HuH-7 (cell line): ENCODE measurements around the gene KLHL17.
A peak's percentile ranks its signal among the peaks of the same experiment; 100 is the strongest.
"Not testable (repeated sequence)": the region's sequence is repeated elsewhere in the genome, so short reads cannot be mapped to it uniquely, and the experiment has no call there.

ENCODE experiments used
- DNase-seq: peaks from one replicate; pipeline ENCODE4 v3.0.0; 2011; ENCODE audit warnings: low spot score

The KLHL17 gene

DNA sequence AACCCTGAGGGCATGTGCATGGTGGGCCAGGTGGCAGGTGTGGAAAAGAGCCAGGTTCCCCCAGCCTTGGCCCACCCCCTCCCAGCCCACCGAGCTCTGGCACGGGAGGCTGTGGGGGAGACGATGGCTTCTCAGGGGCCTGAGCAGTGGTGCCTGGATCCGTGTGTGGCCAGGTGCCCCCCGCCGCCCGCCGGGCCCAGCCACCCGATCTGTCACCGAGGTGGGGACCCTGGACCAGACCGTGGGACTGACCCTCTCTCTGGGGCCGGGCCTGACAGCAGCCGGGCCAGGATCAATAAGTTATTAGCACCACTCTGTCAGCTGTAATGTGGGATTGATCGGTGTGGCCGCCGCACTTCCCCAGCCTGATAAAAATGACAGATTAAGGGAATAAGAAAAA is 22.9 kb upstream of the KLHL17 start:
- DNase-seq = no peak

DNA sequence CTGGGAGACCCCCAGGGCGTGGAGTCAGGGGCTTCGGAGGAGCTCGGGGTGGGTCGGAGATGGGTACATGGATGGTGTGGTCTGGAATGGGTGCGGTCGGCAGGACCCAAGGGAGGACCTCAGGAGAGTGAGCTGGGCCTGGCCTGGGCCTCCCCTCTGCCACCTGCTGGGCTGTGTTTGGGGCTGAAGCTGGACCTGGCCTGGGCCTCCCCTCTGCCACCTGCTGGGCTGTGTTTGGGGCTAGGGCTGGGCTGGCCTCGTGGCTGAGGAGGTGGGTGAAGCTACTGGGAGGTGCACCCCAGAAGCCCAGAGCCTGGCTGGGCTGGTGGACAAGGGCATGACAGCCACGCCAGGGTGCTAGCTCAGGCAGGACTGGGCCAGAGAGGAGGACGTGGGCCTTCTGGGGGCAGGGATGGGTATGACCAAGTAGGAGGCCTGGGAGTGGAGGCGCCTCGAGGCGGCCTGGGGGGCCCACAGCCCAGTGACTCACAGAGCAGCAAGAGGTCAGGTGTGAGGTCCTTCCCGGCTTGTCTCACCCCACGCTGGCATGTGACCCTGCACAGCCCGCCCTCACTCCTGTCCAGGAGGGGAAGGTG is 22.2 kb upstream of the KLHL17 start:
- DNase-seq = peak; percentile 81

DNA sequence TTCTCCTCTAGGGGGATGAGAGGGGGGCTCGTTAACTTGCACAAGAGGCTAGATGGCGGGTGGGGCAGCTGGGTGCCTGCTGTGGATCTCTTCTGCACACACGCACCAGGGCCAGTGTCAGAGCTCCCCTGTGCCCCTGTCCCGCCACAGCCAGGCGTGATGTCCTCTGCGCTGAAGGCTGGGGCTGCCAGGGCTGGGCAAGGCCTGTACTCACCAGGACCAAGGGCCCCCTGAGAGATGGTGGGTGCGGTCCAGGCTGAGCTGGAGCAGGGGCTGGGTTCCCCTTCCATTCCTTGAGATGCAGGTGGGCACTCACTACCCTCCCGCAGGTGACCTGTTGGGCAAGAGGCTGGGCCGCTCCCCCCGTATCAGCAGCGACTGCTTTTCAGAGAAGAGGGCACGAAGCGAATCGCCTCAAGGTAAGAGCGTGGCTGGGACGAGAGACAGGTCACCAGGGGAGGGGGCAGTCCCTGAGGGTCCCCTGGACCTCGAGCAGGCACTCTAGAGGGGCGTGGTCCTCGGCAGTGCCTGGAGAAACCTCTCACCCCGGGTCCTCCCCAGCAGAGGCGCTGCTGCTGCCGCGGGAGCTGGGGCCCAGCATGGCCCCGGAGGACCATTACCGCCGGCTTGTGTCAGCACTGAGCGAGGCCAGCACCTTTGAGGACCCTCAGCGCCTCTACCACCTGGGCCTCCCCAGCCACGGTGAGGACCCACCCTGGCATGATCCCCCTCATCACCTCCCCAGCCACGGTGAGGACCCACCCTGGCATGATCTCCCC is 21.5 kb upstream of the KLHL17 start:
- DNase-seq = no peak

DNA sequence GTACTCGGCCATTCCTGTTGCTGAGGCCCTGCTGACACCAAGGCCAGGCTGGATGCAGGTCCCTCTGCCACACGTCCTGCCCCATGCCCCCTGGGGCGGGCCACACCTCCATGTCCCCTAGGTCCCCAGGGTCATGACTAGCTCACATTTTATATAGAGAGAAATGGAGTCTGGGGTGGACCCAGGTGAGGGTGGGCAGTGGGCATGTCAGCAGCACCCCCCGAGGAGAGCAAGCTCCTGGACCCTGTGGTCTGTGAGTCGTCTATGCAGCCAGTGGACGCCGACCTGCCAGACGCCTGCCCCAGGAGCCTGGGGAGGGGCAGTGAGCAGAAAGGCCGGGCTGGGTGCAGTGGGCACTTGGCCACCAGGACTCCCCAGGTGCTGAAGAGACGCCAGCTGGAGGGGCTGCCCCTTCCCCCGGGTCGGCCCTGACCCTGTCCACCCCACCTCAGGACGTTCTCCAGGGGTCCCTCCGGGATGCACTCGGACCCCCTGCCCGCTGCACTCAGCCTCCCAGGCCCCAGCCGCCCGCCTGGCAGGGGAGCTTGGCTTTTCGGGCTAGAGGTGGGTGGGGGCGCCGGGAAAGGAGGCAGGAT is 20.8 kb upstream of the KLHL17 start:
- DNase-seq = no peak

DNA sequence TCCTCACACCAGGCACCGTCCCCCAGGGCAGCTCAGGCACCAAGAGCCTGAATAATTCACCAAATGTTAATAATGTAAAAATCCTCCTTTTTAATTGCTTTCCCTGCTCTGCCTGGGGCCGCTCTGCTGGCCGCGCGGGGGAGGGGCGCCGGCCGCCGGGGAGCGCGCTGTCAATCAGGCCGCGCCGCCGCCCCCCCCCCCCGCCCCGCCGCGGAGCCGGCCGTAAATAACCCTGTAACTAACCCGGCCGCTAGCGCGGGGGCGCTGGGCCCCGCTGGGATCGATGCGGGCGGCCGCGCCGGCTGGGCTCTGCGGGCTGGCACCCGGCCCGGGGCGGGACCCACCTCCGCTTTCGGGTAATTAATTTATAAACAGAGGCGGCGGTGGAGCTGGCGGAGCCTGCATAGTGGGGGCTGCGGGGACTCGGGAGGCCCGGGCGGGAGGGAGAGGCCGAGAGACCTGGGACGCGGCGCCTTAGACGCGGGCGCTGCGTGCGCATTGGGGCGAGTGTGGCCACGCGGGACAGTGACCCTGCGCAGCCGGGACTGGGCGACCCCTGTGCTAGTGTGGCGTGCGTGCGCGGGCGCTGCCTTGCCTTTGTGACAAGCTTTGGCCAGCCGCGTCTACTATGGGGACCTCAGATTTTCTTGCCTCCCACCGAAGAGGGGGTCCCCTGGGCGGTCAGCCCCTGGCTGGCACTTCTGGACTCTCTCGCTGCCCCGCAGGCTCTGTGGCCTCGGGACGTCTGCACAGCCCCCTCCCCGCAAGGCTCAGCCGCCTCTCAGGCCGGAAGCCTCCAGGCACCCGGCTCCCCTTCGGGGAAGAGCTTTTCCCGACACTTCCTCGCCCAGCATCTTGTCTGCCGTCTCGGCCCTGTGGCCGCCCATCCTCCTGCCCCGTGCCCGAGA is 20.0 kb upstream of the KLHL17 start:
- DNase-seq = peak; percentile 87

DNA sequence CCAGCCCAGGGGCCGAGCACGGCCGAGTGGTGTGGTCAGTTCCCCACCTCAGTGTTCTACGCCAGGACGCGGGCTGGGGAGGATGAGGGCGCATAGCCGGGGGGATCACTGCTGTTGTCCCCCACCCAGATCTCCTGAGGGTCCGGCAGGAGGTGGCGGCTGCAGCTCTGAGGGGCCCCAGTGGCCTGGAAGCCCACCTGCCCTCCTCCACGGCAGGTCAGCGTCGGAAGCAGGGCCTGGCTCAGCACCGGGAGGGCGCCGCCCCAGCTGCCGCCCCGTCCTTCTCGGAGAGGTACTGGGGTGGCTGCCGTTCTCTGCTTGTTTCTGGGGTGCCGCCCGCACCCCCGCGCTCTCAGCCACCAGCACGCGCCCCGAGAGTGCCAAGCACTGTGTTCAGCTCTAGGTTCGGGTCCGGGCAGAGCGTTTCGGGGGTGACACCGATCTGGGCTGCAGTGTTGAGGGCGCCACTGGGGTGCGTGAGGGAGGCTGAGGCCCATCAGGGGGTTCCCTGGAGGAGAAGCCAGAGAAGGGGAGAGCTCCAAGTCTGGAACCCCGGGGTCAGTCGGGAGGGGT is 19.3 kb upstream of the KLHL17 start:
- no peak for DNase-seq

DNA sequence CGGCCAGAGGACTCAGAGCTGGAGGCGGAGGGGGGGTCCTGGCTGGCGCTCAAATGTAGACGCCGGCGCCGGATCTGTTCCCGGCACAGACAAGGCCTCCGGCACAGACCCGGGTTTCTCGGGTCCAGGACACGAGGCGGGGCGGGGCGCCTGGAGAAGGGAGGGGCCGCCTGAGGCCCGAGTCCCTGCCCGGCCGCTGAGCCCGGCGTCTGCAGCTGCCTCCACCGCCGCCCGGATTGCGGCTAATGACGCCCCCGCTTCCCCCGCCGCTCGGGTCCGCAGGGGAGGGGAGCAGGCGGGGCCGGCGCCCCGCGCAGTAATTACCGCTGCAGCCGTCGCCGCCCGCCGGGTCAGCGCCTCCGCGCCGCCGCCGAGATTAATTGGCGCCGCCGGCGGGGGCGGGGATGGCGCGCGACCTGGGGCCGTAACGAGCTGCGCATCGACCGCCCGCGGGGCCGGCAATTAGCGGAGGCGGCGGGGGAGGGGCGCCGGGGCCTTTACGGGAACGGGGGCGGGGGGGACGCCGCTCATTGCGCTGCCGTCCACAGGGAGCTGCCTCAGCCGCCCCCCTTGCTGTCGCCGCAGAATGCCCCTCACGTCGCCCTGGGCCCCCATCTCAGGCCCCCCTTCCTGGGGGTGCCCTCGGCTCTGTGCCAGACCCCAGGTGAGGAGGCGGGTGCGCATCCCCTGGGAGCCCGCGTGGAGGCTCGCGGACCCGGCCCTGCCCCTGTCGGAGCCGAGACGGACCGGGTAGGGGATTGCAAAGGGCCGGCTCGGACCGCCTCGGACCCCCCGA is 18.6 kb upstream of the KLHL17 start:
- DNase-seq = peak; percentile 87

DNA sequence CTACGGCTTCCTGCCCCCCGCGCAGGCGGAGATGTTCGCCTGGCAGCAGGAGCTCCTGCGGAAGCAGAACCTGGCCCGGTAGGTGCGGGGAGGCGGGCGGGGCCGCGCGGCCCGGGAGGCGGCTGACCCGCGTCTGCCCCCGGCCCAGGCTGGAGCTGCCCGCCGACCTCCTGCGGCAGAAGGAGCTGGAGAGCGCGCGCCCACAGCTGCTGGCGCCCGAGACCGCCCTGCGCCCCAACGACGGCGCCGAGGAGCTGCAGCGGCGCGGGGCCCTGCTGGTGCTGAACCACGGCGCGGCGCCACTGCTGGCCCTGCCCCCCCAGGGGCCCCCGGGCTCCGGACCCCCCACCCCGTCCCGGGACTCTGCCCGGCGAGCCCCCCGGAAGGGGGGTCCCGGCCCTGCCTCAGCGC is 18.0 kb upstream of the KLHL17 start:
- no peak for DNase-seq

DNA sequence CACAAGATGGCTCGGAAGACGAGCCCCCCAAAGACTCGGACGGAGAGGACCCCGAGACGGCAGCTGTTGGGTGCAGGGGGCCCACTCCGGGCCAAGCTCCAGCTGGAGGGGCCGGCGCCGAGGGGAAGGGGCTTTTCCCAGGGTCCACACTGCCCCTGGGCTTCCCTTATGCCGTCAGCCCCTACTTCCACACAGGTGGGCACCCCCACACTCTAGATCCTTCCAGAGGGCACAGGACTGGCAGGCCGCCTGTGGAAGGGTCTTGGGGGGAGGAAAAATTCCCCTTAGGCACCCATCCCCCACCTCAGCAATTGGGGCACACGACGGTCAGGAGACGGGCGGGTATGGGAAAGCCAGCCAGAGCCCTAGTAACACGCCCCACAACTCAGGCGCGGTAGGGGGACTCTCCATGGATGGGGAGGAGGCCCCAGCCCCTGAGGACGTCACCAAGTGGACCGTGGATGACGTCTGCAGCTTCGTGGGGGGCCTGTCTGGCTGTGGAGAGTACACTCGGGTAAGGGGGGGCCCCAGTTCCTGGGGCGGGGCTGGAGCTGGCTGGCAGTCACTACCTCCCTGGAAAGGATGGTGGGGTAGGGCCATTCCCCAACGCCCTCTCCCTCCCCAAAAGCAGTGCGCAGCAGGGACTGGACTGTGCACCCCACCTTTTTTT is 17.4 kb upstream of the KLHL17 start:
- no peak for DNase-seq

DNA sequence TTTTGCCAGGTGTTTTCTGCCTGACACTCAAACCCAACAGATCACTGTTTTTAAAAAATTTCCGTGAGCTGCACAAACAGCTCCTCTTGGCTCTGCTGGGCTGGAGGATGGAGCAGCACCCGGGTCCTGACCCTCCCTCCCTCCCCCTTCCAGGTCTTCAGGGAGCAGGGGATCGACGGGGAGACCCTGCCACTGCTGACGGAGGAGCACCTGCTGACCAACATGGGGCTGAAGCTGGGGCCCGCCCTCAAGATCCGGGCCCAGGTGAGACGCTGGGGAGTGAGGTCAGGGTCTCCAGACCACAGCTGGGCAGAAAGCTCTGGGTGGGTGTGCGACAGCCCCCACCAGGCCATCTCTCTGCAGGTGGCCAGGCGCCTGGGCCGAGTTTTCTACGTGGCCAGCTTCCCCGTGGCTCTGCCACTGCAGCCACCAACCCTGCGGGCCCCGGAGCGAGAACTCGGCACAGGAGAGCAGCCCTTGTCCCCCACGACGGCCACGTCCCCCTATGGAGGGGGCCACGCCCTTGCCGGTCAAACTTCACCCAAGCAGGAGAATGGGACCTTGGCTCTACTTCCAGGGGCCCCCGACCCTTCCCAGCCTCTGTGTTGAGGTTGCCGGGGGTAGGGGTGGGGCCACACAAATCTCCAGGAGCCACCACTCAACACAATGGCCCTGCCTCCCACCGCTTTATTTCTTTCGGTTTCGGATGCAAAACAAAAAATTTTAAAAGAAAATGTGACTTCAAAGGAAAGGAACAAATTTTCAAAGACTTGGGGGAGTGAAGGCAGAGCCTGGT is 16.6 kb upstream of the KLHL17 start:
- no peak for DNase-seq

DNA sequence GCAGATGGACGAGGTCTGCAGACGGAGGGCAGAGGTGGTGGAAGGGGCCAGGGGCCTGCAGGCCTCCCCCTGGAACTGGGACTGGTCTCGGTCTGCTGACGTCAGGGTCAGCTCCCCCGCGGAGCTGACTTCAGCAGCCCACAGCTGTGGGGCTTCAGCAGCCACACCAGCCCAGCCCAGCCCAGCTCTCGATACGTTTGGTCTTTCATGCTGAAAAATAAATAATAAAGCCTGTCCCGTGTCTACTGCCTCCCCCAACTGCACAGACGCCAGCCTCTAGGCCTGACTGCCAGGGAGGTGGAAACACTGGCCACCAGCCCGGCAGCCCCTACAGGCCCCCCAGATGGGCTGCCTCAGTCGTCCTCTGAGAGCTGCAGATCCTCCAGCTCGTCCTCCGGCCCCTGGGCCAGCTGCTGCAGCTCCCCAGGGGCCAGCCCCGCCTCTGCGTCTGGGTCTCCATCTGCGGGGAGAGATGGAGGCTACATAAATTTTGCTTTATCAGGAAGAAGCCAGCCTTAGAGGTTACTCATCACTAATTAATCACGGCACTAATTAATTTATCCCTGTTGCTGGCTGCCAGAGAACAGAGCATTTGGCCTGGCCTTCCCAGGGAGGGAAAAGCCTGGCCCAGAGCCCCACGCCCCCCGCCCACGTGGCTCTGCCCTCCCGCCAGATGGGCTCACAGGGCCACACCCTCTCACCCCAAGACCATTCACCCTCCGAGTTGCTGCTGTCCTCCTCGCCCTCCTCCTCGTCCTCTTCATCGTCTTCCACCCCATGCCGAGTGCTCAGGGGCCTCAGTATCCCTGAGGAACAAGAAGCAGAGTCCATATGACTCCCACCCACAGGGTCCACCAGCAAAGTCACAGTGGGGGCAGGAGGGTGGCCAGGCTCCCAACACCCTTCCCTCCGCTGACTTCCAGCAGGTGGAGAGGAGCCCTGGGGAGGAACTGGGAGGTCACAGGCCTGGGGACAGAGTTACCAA is 15.8 kb upstream of the KLHL17 start:
- no peak for DNase-seq

DNA sequence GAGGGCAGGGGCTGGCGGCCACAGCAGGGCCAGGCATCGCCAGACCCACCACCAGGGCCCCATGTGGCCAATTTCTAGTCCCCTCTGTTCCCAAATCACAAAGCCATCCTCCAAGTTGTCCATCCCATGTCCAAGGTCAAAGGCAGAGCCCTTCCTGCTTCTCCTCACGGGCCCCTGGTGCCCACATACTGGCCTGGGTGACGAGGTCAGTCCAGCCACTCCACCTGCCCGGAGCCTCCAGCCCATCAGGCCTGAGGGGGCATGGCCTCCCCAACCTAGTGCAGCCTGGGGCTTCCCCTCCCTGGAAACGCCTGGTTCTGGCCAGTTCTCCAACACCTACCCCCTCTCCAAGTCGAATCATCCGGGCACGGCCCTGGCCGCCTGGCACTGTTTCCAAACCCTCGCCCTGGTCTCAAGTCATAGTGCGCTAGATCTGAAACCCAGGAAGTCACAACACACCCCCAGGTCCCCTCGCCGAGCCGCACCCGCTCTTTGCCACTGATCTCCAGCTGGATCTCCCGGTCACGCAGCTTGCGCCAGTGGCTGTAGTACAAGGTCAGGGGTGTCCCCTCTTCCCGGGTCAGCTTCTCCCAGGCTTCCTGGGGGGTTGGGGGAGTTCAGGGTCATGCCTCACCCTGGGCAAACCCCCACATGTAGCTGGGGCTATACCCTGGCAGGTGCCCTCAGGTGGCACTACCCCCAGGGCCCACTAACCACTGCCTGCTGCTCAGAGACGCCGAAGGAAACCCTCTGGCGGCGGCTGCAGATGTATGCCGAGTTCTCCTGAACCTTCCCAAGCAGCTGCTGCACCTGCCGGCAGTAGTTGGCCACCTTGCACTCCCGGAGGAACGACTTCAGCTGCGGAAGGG is 14.5 kb upstream of the KLHL17 start:
- DNase-seq = no peak

DNA sequence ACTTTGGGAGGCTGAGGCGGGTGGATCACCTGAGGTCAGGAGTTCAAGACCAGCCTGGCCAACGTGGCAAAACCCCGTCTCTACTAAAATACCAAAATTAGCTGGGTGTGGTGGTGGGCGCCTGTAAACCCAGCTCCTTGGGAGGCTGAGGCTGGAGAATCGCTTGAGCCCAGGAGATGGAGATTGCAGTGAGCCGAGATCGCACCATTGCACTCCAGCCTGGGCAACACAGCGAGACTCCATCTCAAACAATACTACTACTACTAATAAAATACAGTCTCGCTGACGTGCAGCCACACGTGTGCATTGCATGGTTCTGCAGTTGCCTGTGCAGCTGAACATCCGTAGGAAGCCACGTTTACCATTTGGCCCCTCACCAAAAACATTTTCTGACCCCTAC is 13.6 kb upstream of the KLHL17 start:
- DNase-seq = not testable (repeated sequence)

DNA sequence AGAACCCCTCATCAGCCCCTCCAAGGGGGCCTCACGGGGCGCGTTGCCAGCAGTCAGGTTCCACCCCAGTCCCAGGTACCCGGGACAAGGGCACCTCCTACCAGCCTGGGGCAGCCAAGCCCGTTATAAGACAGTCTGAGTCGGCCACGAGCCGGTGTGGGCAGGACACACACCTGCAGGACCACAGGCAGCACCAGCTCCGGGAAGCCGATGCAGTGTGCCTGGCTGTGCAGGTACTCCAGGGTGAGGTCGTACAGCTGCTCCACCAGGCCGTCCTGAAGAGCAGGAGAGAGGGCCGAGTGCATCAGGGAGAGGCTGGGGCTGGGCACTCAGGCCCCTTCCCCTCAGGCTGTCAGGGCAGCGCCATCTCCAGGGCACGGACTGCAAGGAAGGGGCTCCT is 12.4 kb upstream of the KLHL17 start:
- DNase-seq = no peak

DNA sequence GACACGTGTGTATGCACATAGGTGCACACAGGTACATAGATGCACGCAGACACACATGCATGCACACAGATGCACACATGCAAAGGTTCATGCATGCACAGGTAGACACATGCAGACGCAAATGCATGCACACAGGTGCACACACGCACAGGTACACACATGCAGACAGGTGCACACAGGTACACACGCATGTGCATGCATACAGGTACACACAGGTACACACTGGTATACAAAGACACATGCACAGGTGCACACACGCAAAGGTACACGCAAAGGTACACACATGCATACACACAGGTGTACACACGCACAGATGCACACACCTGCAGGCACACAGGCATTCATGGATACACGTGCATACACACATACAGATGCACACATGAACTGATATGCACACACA is 10.1 kb upstream of the KLHL17 start:
- DNase-seq = no peak

DNA sequence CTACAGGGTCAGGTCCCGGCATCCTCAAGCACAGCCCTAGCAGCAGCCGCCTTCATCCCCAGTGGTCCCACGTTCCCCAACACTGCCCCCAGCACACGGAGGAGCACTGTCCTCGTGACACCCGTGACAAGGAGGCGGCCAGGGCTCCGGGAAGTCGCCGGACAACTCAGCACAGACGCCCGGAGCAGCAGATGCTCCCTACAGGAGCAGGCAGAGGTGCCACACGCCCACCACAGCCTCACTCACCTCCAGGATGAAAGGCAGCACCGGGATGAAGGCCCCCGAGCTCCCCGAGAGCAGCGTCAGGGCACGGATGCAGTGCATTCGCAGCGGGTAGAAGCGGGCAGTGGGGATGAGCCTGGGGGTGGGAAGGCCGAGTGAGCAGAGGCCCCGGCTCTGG is 9.5 kb upstream of the KLHL17 start:
- no peak for DNase-seq

DNA sequence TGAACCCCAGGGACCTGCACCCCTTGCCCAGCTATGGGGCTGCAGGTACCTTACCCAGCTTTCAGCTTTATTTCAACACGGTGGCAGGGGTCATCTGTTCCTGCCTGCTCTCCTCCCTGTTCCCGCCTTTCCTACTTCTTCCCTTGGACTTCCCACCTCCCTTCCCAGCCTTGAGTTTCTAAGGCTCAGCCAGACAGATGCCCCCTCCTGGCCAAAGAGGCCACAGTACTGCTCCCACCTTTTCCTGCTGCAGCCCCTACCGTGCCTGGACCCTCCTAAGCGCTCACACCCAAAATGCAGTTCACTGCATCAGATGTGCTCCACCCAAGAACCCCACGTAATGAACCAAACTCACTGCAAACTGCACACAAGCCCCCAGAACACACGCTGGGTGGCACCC is 9.0 kb upstream of the KLHL17 start:
- no peak for DNase-seq

DNA sequence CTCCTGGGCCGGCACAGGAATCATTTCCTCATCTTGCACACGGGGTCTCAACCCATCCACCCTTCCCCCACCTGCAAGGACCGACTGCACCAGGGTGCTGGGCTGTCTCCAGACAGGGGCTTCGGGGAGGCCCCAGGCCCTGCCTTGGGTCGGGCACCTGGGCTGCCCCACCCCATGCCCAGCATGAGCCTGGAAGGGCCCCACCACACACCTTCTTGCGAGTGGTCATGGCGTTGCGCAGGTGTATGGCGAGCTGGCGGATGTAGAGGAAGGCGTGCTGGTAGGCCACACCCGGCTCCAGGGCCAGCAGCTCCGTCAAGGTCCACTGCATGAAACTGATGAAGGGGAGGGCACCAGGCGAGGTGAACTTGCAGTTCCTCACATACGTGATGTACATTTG is 8.2 kb upstream of the KLHL17 start:
- no peak for DNase-seq
